OCI-LY3 (cell line): ENCODE measurements around the gene GH1.

ENCODE experiments used
- H2AFZ ChIP-seq: fragments of 200-600, 300-600 bp; shearing (Covaris generic); 2 replicates; pipeline ENCODE4 v1.6.0; 2014; ENCODE audit warnings: antibody characterized with exemption, low read depth, low read length
- H3K27ac ChIP-seq: fragments of 200-600, 300-600 bp; sonication (generic); 2 replicates; pipeline ENCODE4 v1.5.1; 2014; ENCODE audit warnings: mild to moderate bottlenecking, low read length, moderate library complexity, mixed read lengths
- H3K27me3 ChIP-seq: fragments of 200-600, 300-600 bp; sonication (generic); 2 replicates; pipeline ENCODE4 v1.6.1; 2014; ENCODE audit warnings: low read depth, low read length, mixed read lengths
- H3K36me3 ChIP-seq: fragments of 200-600, 300-600 bp; sonication (generic); replicated peaks from 2 replicates; pipeline ENCODE3; 2014; ENCODE audit warnings: low read depth, low read length, mixed read lengths
- H3K4me1 ChIP-seq: fragments of 300-600, 200-600 bp; sonication (generic); 2 replicates; pipeline ENCODE4 v1.6.1; 2014; ENCODE audit warnings: low read length, mixed read lengths
- H3K4me2 ChIP-seq: fragments of 200-600, 300-600 bp; sonication (generic); 2 replicates; pipeline ENCODE4 v1.6.1; 2014; ENCODE audit warnings: low read length, mixed read lengths
- H3K4me3 ChIP-seq: fragments of 300-600, 200-600 bp; sonication (generic); 2 replicates; pipeline ENCODE4 v1.5.1; 2014; ENCODE audit warnings: antibody characterized with exemption, mild to moderate bottlenecking, low read length, moderate library complexity
- H3K79me2 ChIP-seq: fragments of 300-600, 200-600 bp; shearing (Covaris generic); 2 replicates; pipeline ENCODE4 v1.6.1; 2014; ENCODE audit warnings: mild to moderate bottlenecking, low read length, mixed read lengths
- H3K9ac ChIP-seq: fragments of 300-600, 200-600 bp; shearing (Covaris generic); 2 replicates; pipeline ENCODE4 v1.6.0; 2014; ENCODE audit warnings: mild to moderate bottlenecking, low read length, moderate library complexity
- H3K9me3 ChIP-seq: fragments of 200-600, 300-600 bp; shearing (Covaris generic); 2 replicates; pipeline ENCODE4 v1.6.1; 2014; ENCODE audit warnings: low read length, mixed read lengths; ENCODE audit not compliant: insufficient read depth
- H4K20me1 ChIP-seq: fragments of 200-600, 300-600 bp; sonication (generic); 2 replicates; pipeline ENCODE4 v1.6.1; 2016; ENCODE audit warnings: low read length, mixed read lengths; ENCODE audit not compliant: insufficient read depth
- CTCF ChIP-seq: fragments of 200-600, 300-600 bp; sonication (generic); IDR thresholded peaks from 2 replicates; pipeline ENCODE4 v1.5.1; 2014; ENCODE audit warnings: antibody characterized with exemption, low read length, low read depth
- EZH2phosphoT487 ChIP-seq: fragments of 200-600 bp; shearing (Covaris generic); IDR thresholded peaks from 2 replicates; pipeline ENCODE4 v1.6.1; 2018; ENCODE audit warnings: antibody characterized with exemption, mixed run types, low read depth

GH1 gene

GRCh38 chr17:63937920-63938319, 19.3 kb upstream of the GH1 start:
- Histone ChIP-seq H3K9ac (no peak overlapping the region), H3K4me3 (no peak overlapping the region), H3K27me3 (peaks cover 5% of the 10 kb centered on the region; the same call in 1 of the 2 replicates), H4K20me1 (no peaks in the 10 kb centered on the region), H3K9me3 (no peaks in the 10 kb centered on the region), H3K4me1 (peaks cover 20% of the 10 kb centered on the region), H3K27ac (no peak overlapping the region), H3K36me3 (no peaks in the 10 kb centered on the region), H2AFZ (no peak overlapping the region), H3K4me2 (no peak overlapping the region), H3K79me2 (no peaks in the 10 kb centered on the region)
- no peak for TF ChIP-seq EZH2phosphoT487
- no peak for TF ChIP-seq CTCF

GRCh38 chr17:63937319-63937718, 18.7 kb upstream of the GH1 start:
- TF ChIP-seq EZH2phosphoT487 (no peak), CTCF (no peak)
- H3K4me1 ChIP-seq = peaks cover 25% of the 10 kb centered on the region
- peaks cover 5% of the 10 kb centered on the region; the same call in 1 of the 2 replicates for H3K79me2 ChIP-seq
- H3K27me3 ChIP-seq = peaks cover 5% of the 10 kb centered on the region; the same call in 1 of the 2 replicates
- no peaks in the 10 kb centered on the region for H3K9me3 ChIP-seq
- no peak overlapping the region for H2AFZ ChIP-seq
- H3K4me2 ChIP-seq = no peak overlapping the region
- no peak overlapping the region for H3K4me3 ChIP-seq
- H3K27ac ChIP-seq = no peak overlapping the region
- no peaks in the 10 kb centered on the region for H3K36me3 ChIP-seq
- no peaks in the 10 kb centered on the region for H4K20me1 ChIP-seq
- H3K9ac ChIP-seq = no peak overlapping the region

GRCh38 chr17:63934183-63935112, 15.8 kb upstream of the GH1 start:
- Histone ChIP-seq H3K27me3 (peaks cover 5% of the 10 kb centered on the region; the same call in 1 of the 2 replicates), H3K9ac (no peak overlapping the region), H4K20me1 (peaks cover 16% of the 10 kb centered on the region; the same call in 1 of the 2 replicates), H3K4me2 (no peak overlapping the region), H3K27ac (no peak overlapping the region), H2AFZ (no peak overlapping the region), H3K36me3 (peaks cover 16% of the 10 kb centered on the region), H3K4me3 (no peak overlapping the region), H3K9me3 (no peaks in the 10 kb centered on the region), H3K79me2 (peaks cover 31% of the 10 kb centered on the region), H3K4me1 (peaks cover 36% of the 10 kb centered on the region)
- no peak for TF ChIP-seq EZH2phosphoT487
- TF ChIP-seq CTCF = no peak

GRCh38 chr17:63933598-63933997, 15.0 kb upstream of the GH1 start:
- Histone ChIP-seq H3K36me3 (peaks cover 24% of the 10 kb centered on the region), H3K9me3 (no peaks in the 10 kb centered on the region), H2AFZ (no peak overlapping the region), H3K4me3 (no peak overlapping the region; the same call in 1 of the 2 replicates), H3K4me1 (peaks cover 45% of the 10 kb centered on the region), H3K4me2 (peak overlapping the region; percentile 91), H3K27me3 (peaks cover 5% of the 10 kb centered on the region; the same call in 1 of the 2 replicates), H4K20me1 (peaks cover 16% of the 10 kb centered on the region; the same call in 1 of the 2 replicates), H3K27ac (no peak overlapping the region), H3K9ac (no peak overlapping the region), H3K79me2 (peaks cover 31% of the 10 kb centered on the region)
- no peak for TF ChIP-seq EZH2phosphoT487
- TF ChIP-seq CTCF = no peak
